GM18508 (cell line): ENCODE data around the gene WASHC3.

Experiments used
- ATAC-seq: cut with Tn5 transposase; IDR thresholded peaks from one replicate; pipeline ENCODE4 v1.9.1; 2021; ENCODE audit warnings: moderate number of reproducible peaks; ENCODE audit not compliant: insufficient read depth, unreplicated experiment

WASHC3 gene

DNA sequence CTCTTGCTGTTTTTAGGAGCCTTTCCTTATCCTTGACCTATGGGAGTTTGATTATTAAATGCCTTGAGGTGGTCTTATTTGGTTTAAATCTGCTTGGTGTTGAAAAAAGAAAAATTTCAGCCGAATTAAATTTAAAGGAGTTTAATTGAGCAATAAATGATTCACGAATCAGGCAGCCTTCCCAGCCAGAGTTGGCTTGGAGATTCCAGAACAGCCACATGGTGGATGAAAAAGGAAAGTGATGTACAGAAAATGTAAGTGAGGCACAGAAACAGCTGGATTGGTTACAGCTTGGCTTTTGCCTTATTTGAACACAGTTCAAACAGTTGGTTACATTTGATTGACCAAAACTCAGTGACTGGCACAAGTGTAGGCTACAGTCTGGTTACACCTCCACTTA is 69.7 kb downstream of the WASHC3 start:
- no peak for ATAC-seq

DNA sequence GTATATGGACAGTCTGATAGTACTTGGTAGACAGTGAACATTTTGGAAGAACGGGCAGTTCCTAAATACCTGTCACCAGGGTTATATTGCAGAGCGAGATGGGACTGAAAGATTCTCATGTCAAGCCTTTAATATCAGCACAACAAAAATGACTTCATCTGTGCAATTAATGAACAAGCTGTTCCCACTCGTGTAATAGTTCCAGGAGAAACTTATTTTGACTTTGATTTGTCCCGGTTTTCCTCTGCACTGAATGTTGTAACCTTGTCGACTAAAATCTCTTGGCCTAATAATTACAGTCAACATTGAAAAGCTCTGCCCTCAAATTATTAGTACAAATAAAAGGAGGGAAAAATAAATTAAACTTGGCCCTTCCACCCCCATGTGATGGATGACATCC is 79.5 kb downstream of the WASHC3 start:
- no peak for ATAC-seq

DNA sequence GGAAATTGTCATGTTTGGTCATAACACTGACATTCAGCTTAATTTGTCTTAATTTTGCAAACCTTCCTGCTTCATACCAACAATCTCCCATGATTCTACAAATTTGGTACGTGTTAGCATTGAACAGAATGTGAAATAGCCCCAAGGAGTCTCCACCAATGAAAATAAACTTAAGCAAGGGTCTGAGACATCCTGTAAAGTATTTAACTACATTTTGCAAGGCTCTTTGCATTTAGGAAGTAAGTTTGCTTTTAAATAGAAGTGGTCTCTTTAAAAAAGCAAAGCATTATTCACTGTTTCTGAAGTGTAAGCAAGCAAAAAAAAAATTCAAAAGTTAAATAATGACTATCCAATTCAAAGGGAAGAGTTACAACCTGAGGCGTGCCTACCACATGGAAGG is 79.9 kb downstream of the WASHC3 start:
- no peak for ATAC-seq

DNA sequence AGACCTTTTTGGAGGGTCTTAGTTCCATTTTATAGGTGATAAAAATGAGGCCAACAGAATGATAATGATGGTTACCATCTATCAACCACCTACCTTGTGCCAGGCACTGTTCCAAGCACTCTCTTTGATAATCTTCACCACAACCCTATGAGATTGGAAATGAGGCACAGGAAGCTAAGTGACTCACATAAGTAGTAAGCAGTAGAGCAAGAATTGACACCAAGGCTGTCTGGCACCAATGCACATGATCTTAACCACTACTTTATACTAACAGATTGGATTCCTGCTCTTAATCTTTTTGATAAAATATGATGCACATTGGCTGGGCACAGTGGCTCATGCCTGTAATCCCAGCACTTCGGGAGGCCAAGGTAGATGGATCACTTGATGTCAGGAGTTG is 93.0 kb downstream of the WASHC3 start:
- no peak for ATAC-seq

DNA sequence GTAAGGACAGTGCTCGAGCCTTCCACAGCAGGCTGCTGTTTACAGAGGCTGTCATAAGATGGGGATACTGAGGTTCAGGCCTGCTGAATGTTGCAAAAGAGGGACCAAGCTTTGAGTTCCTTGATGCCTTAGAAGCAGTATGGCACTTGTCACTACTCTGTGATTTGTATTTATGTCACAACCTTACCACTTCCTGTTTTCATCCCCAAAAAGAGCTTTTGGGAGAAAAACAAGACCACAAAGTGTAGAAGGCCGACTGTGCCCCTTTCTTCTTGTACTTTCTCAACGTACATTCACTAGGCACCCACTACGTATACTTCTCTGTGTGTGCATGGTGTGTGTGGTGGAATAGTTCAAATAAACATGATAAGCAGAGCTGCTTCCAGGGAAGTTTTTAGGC is 94.3 kb downstream of the WASHC3 start:
- no peak for ATAC-seq

DNA sequence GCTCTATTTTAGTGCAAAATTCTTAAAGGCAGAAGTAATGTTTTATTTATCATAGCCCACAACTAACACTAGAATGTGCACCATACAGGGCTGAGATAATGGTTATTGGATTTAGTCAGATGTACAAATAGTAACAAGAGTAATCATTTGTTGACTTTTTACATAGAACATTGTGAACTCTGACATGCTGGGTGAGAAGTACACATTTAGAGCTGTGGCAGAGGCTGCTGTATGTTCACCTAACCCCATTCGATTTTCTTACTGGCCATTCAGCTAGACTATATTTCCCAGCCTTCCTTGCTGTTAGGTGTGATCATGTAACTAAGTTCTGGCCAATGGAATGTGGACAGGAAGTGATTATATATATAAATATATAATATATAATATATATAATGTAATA is 95.3 kb downstream of the WASHC3 start:
- no peak for ATAC-seq

DNA sequence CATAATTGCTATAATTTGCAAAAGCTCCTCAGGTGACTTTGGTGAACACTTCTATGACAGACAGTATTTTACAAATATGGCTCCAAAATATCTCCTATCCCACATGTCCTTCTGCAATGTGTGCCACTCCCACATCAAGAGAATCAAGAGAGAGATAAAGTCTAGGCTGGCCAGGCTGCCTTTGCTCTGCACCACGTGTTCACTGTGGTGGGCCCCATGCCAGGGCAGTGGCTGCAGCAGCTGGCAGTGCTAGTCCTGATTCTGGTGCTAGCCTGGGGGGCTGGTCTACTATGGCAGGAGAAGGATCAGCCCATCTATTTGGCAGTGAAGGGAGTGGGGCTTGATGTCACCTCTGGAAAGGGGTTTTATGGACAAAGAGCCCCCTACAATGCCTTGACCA is 98.1 kb downstream of the WASHC3 start:
- ATAC-seq: no peak
